GM12878 (cell line): ENCODE results near the gene GSC2. TPM values are rescaled to one million over a fixed set of nuclear protein-coding genes. Genes with fewer than 3 reads are reported as not detected.

Experiments used
- ATAC-seq: fragments of 200-7000 bp; cut with Tn5 transposase; 3 replicates; pipeline ENCODE4 v1.9.1; 2020; ENCODE audit warnings: mild to moderate bottlenecking, moderate library complexity
- BruUV-seq: library from RNA; stranded (reverse); fragments of 400-500 nt; replicated peaks from 2 replicates; lab custom pipeline; 2021; lab: Mats Ljungman, UMichigan
- CTCF ChIA-PET: fragments of 300-600 bp; sonication (Branson Sonifier 250); formaldehyde crosslinking; extraction: SDS; loops from one replicate; lab custom pipeline; 2021; ENCODE audit warnings: inconsistent platforms; lab: Yijun Ruan, JAX
- POLR2A ChIA-PET: fragments of 350-600 bp; formaldehyde crosslinking; extraction: SDS; loops from one replicate; lab custom pipeline; 2021; ENCODE audit warnings: inconsistent platforms; lab: Charles Lee
- RAD21 ChIA-PET: fragments of 300-600 bp; sonication (Branson Sonifier 250); formaldehyde crosslinking; loops from one replicate; lab custom pipeline; 2023; ENCODE audit warnings: antibody characterized with exemption; ENCODE audit not compliant: unreplicated experiment; lab: Charles Lee
- SMC1A ChIA-PET: fragments of 300-600 bp; sonication (Branson Sonifier 250); formaldehyde crosslinking; loops from one replicate; lab custom pipeline; 2023; ENCODE audit not compliant: unreplicated experiment, uncharacterized antibody; lab: Charles Lee
- DNase-seq: peaks from one replicate; pipeline ENCODE4 v3.0.0-alpha.2; 2011; ENCODE audit warnings: low read depth, low spot score
- FAIRE-seq: peaks from 3 replicates; lab custom pipeline; 2011; peaks lifted over from hg19 to GRCh38; lab: Jason Lieb, UNC
- H2AFZ ChIP-seq: 2 replicates; pipeline ENCODE4 v1.6.0; 2011; ENCODE audit warnings: low read depth, low read length, control low read depth; ENCODE audit not compliant: control insufficient read depth
- H3K27ac ChIP-seq: 2 replicates; pipeline ENCODE4 v1.5.1; 2011; ENCODE audit warnings: control low read depth; ENCODE audit not compliant: control insufficient read depth, insufficient read depth
- H3K27me3 ChIP-seq, 2 experiments: replicated peaks in 1 of 2; 2 replicates each; pipeline versions ENCODE4 v1.6.0 to v1.6.1; 2011; ENCODE audit warnings: low read length in 1 of 2; ENCODE audit not compliant: control insufficient read depth in 2 of 2, insufficient read depth in 2 of 2
- H3K36me3 ChIP-seq, 2 experiments: 2 replicates each; pipeline ENCODE4 v1.5.1; 2011; ENCODE audit warnings: low read length in 1 of 2; ENCODE audit not compliant: control insufficient read depth in 2 of 2, insufficient read depth in 2 of 2
- H3K4me1 ChIP-seq: 2 replicates; pipeline ENCODE4 v1.6.1; 2011; ENCODE audit warnings: mild to moderate bottlenecking, low read length, moderate library complexity, mixed read lengths; ENCODE audit not compliant: control insufficient read depth, insufficient read depth
- H3K4me2 ChIP-seq: 2 replicates; pipeline ENCODE4 v1.6.0; 2011; ENCODE audit warnings: control low read depth; ENCODE audit not compliant: control insufficient read depth, insufficient read depth
- H3K4me3 ChIP-seq: fragments of 200-600 bp; sonication (generic); 2 replicates; pipeline ENCODE4 v1.5.1; 2016
- H3K79me2 ChIP-seq: 2 replicates; pipeline ENCODE4 v1.6.0; 2011; ENCODE audit warnings: low read length; ENCODE audit not compliant: control insufficient read depth, insufficient read depth
- H3K9ac ChIP-seq: 2 replicates; pipeline ENCODE4 v1.8.0; 2011; ENCODE audit warnings: low read length, control low read depth, mixed read lengths; ENCODE audit not compliant: control insufficient read depth, insufficient read depth
- H3K9me3 ChIP-seq: replicated peaks from 3 replicates; pipeline ENCODE4 v1.5.1; 2011; ENCODE audit warnings: mild to moderate bottlenecking, low read length; ENCODE audit not compliant: control insufficient read depth, insufficient read depth
- H4K20me1 ChIP-seq: 2 replicates; pipeline ENCODE4 v1.6.0; 2011; ENCODE audit not compliant: control insufficient read depth, insufficient read depth
- ASH2L ChIP-seq: fragments of 300-600, 200-600 bp; sonication (generic); IDR thresholded peaks from 2 replicates; pipeline ENCODE4 v1.6.1; 2017; ENCODE audit warnings: low read depth, mild to moderate bottlenecking, borderline replicate concordance
- BHLHE40 ChIP-seq, 2 experiments: fragments of 450-650 bp in 1 of 2; IDR thresholded peaks; 2 replicates each; pipeline ENCODE4 v1.6.1; 2011 to 2017; ENCODE audit warnings: low read depth in 2 of 2, borderline replicate concordance in 1 of 2, improper control_type of control experiment in 1 of 2, low read length in 1 of 2, mild to moderate bottlenecking in 1 of 2
- DPF2 ChIP-seq: fragments of 450-650 bp; IDR thresholded peaks from 2 replicates; pipeline ENCODE4 v1.6.1; 2017; ENCODE audit warnings: mild to moderate bottlenecking
- HCFC1 ChIP-seq: fragments of 150-350 bp; IDR thresholded peaks from 2 replicates; pipeline ENCODE4 v1.6.1; 2014; ENCODE audit warnings: low read length
- HDAC6 ChIP-seq: fragments of 200-600 bp; sonication (generic); IDR thresholded peaks from one replicate; pipeline ENCODE4 v1.8.0; 2017; ENCODE audit warnings: antibody characterized with exemption; ENCODE audit not compliant: unreplicated experiment
- KLF5 ChIP-seq: fragments of 450-650 bp; IDR thresholded peaks from 2 replicates; pipeline ENCODE4 v1.6.1; 2014; ENCODE audit warnings: mild to moderate bottlenecking; ENCODE audit not compliant: partially characterized antibody
- LARP7 ChIP-seq: fragments of 450-650 bp; IDR thresholded peaks from 2 replicates; pipeline ENCODE4 v1.6.1; 2017; ENCODE audit warnings: mild to moderate bottlenecking
- POLR2A ChIP-seq: IDR thresholded peaks from 2 replicates; pipeline ENCODE4 v1.6.1; 2011; ENCODE audit warnings: low read depth, mild to moderate bottlenecking, low read length
- PRDM15 ChIP-seq: fragments of 450-650 bp; formaldehyde crosslinking; IDR thresholded peaks from 2 replicates; pipeline ENCODE4 v1.4.0; 2020; ENCODE audit warnings: mild to moderate bottlenecking, moderate library complexity
- SKIL ChIP-seq: fragments of 450-650 bp; IDR thresholded peaks from 2 replicates; pipeline ENCODE4 v1.6.1; 2017; ENCODE audit warnings: mild to moderate bottlenecking, low read depth, inconsistent platforms; ENCODE audit not compliant: poor library complexity, severe bottlenecking
- WGBS: methylation state at CpG from one replicate; pipeline ENCODE4 v1.1.6; 2016; ENCODE audit warnings: low lambda C conversion rate; ENCODE audit not compliant: insufficient replicate concordance, insufficient coverage; ENCODE audit errors: missing lambda C conversion rate; 5-methylcytosine and 5-hydroxymethylcytosine counted together
- in situ Hi-C: fragments of 300-500 bp; cut with MboI; formaldehyde crosslinking; loops from 9 replicates; pipeline ENCODE4 v1.14.3; 2018; ENCODE audit warnings: mixed read lengths
- intact Hi-C: fragments of 100-400 bp; cut with micrococcal nuclease; formaldehyde crosslinking; loops from one replicate; pipeline ENCODE4 v1.14.2; 2022; ENCODE audit not compliant: unreplicated experiment
- polyA plus RNA-seq, 11 experiments: library from polyadenylated mRNA; depleted of rRNA in 4 of 11; unstranded in 6 of 11; stranded (reverse) in 5 of 11; fragments of >200 nt; fragmentation: Nextera tagmentation in 4 of 11; fragmentation: Illumina TruSeq in 1 of 11; extraction: Ambion mirVana in 4 of 11; extraction: Trizol in 1 of 11; gene quantifications; 1 replicate in 1 of 11; 2 replicates in 10 of 11; pipeline versions ENCODE4 v1.2.1 to v1.2.3, GENCODE V29; 2011 to 2016; ENCODE audit warnings: inconsistent platforms in 2 of 11, missing spikeins in 2 of 11, low read depth in 1 of 11
- total RNA-seq, 4 experiments: library from RNA; depleted of rRNA in 3 of 4; stranded (reverse); fragments of >200 nt in 3 of 4; fragmentation: Illumina TruSeq in 1 of 4; extraction: Trizol in 1 of 4; gene quantifications; 2 replicates each; pipeline versions ENCODE4 v1.2.1 to v1.2.3, GENCODE V29; 2013 to 2021

Gene GSC2
- total and polyA plus RNA-seq, 10 of the 15 experiments (the other 5 are each of a cell fraction or from before 2014, with no cell fraction given) = not detected

GRCh38 chr22:19184276-19184997 is 34.3 kb upstream of the GSC2 start:
- FAIRE-seq (no peak), ATAC-seq (no peak), DNase-seq (no peak)
- Histone ChIP-seq H3K27me3 (peaks cover 0 to 1% of the 10 kb centered on the region in 2 experiments; a peak in 1 of 4 replicates), H3K4me3 (no peak overlapping the region), H3K4me2 (no peak overlapping the region), H3K9ac (no peak overlapping the region), H3K9me3 (no peaks in the 10 kb centered on the region), H3K4me1 (peaks cover 5% of the 10 kb centered on the region; the same call in 1 of the 2 replicates), H2AFZ (no peak overlapping the region), H3K79me2 (no peaks in the 10 kb centered on the region), H3K27ac (no peak overlapping the region), H3K36me3 (no peaks in the 10 kb centered on the region), H4K20me1 (no peaks in the 10 kb centered on the region)
- ChIA-PET CTCF (no interaction called here), RAD21 (no interaction called here), POLR2A (no interaction called here), SMC1A (interaction anchor here (1.7 kb wide), 1 partner anchor 295 kb away, joined by 4 read pairs; the partner anchor contains the start of genes CDC45 and UFD1)
- intact Hi-C loops = no loop called here
- TF ChIP-seq KLF5 (no peak), POLR2A (no peak), HDAC6 (no peak)
- 59% methylated on average over 20 of the region's 20 CpGs for WGBS
- no TSS peak for BruUV-seq
- in situ Hi-C loops = loop anchor here (5.0 kb wide), 1 partner anchor 108 kb away; the partner anchor contains the start of gene CLTCL1

- FAIRE-seq (no peak), ATAC-seq (no peak), DNase-seq (no peak)
- Histone ChIP-seq H3K36me3 (no peaks in the 10 kb centered on the region), H3K9ac (no peak overlapping the region), H3K9me3 (no peaks in the 10 kb centered on the region), H3K4me1 (peaks cover 9% of the 10 kb centered on the region; the same call in 1 of the 2 replicates), H3K4me3 (no peak overlapping the region), H3K79me2 (no peaks in the 10 kb centered on the region), H2AFZ (no peak overlapping the region), H3K4me2 (no peak overlapping the region), H4K20me1 (no peaks in the 10 kb centered on the region), H3K27ac (no peak overlapping the region), H3K27me3 (peaks cover 0 to 1% of the 10 kb centered on the region in 2 experiments; a peak in 1 of 4 replicates)
- BruUV-seq = no TSS peak
- ChIA-PET RAD21 (interaction anchor here (1.0 to 1.3 kb wide), 2 partner anchors 12 to 109 kb away, joined by 3 read pairs; partner anchors contain the start of gene CLTCL1), CTCF (interaction anchor here (0.8 to 1.1 kb wide), 3 partner anchors 276 to 294 kb away, joined by 3 to 4 read pairs (median 3); no protein-coding TSS in a partner anchor), SMC1A (interaction anchor here (1.0 to 1.7 kb wide), 2 partner anchors 294 to 296 kb away, joined by 3 to 4 read pairs; partner anchors contain the start of genes CDC45 and UFD1), POLR2A (no interaction called here)
- WGBS = 62% methylated on average over 9 of the region's 9 CpGs
- intact Hi-C loops (no loop called here), in situ Hi-C loops (loop anchor here (5.0 kb wide), 1 partner anchor 109 kb away; the partner anchor contains the start of gene CLTCL1)
- TF ChIP-seq HCFC1 = no peak
- no peak for TF ChIP-seq DPF2
- TF ChIP-seq LARP7 = no peak
- no peak for TF ChIP-seq ASH2L
- no peak for TF ChIP-seq SKIL
- no peak for TF ChIP-seq BHLHE40 (IDR thresholded peaks at IDR 0.05; ENCODE audit: borderline replicate concordance in 1 of 2, low read depth in 2 of 2, low read length in 1 of 2)
- no peak for TF ChIP-seq PRDM15
Observed at GRCh38 chr22:19183216-19183615, 33.1 kb upstream of the GSC2 start.
